ENCODE data around the gene GBX2.
A peak's percentile ranks its signal among the peaks of the same experiment; 100 is the strongest.

Gene GBX2

GRCh38 chr2:236190674-236191073 is 22.5 kb upstream of the GBX2 start:
- H3K4me3 ChIP-seq (replicated peaks; ENCODE audit: insufficient read depth, low read length): no peak overlapping the region
- H3K27me3 ChIP-seq (ENCODE audit: insufficient read depth, poor library complexity, severe bottlenecking): no peaks in the 10 kb centered on the region
- TF ChIP-seq POLR2AphosphoS5 (IDR thresholded peaks at IDR 0.05; ENCODE audit: low read depth) (no peak), GABPA (IDR thresholded peaks at IDR 0.05; ENCODE audit: low read depth) (no peak), SPI1 (IDR thresholded peaks at IDR 0.05; ENCODE audit: borderline replicate concordance, low read depth) (no peak)
- TF ChIP-seq, protein P1, sequence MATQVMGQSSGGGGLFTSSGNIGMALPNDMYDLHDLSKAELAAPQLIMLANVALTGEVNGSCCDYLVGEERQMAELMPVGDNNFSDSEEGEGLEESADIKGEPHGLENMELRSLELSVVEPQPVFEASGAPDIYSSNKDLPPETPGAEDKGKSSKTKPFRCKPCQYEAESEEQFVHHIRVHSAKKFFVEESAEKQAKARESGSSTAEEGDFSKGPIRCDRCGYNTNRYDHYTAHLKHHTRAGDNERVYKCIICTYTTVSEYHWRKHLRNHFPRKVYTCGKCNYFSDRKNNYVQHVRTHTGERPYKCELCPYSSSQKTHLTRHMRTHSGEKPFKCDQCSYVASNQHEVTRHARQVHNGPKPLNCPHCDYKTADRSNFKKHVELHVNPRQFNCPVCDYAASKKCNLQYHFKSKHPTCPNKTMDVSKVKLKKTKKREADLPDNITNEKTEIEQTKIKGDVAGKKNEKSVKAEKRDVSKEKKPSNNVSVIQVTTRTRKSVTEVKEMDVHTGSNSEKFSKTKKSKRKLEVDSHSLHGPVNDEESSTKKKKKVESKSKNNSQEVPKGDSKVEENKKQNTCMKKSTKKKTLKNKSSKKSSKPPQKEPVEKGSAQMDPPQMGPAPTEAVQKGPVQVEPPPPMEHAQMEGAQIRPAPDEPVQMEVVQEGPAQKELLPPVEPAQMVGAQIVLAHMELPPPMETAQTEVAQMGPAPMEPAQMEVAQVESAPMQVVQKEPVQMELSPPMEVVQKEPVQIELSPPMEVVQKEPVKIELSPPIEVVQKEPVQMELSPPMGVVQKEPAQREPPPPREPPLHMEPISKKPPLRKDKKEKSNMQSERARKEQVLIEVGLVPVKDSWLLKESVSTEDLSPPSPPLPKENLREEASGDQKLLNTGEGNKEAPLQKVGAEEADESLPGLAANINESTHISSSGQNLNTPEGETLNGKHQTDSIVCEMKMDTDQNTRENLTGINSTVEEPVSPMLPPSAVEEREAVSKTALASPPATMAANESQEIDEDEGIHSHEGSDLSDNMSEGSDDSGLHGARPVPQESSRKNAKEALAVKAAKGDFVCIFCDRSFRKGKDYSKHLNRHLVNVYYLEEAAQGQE (IDR thresholded peaks at IDR 0.05; ENCODE audit: insufficient replicate concordance, low read depth): no peak
- TF ChIP-seq, protein P2, sequence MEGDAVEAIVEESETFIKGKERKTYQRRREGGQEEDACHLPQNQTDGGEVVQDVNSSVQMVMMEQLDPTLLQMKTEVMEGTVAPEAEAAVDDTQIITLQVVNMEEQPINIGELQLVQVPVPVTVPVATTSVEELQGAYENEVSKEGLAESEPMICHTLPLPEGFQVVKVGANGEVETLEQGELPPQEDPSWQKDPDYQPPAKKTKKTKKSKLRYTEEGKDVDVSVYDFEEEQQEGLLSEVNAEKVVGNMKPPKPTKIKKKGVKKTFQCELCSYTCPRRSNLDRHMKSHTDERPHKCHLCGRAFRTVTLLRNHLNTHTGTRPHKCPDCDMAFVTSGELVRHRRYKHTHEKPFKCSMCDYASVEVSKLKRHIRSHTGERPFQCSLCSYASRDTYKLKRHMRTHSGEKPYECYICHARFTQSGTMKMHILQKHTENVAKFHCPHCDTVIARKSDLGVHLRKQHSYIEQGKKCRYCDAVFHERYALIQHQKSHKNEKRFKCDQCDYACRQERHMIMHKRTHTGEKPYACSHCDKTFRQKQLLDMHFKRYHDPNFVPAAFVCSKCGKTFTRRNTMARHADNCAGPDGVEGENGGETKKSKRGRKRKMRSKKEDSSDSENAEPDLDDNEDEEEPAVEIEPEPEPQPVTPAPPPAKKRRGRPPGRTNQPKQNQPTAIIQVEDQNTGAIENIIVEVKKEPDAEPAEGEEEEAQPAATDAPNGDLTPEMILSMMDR (IDR thresholded peaks at IDR 0.05; ENCODE audit: insufficient read depth, low read length): no peak
- DNase-seq (ENCODE audit: low read depth in 1 of 2, low spot score in 1 of 2): no peak
- no peak overlapping the region for H3K27ac ChIP-seq (replicated peaks)

DNA sequence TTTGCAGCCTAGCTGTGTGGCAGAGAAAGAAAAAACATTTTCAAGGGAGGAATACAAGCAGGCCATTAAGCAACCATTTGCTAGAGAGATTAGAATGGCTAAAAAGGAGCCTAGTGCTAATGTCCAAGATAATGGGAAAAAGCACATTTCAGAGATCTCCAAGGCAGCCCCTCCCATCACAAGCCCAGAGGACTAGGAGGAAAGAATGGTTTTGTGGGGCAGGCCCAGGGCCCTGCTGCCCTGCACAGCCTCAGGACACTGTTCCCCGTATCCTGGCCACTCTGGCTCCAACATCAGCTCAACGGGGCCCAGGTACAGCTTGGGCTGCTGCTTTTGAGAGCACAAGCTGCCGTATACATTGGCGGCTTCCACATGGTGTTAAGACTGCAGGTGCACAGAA is 16.5 kb upstream of the GBX2 start:
- no peak overlapping the region for H3K27ac ChIP-seq (replicated peaks)
- H3K4me3 ChIP-seq (replicated peaks; ENCODE audit: insufficient read depth, low read length): no peak overlapping the region
- H3K27me3 ChIP-seq (ENCODE audit: insufficient read depth, poor library complexity, severe bottlenecking): peaks cover 5% of the 10 kb centered on the region
- DNase-seq (ENCODE audit: low read depth in 1 of 2, low spot score in 1 of 2): no peak
- TF ChIP-seq, protein P2 (IDR thresholded peaks at IDR 0.05; ENCODE audit: insufficient read depth, low read length): no peak
- TF ChIP-seq SPI1 (IDR thresholded peaks at IDR 0.05; ENCODE audit: borderline replicate concordance, low read depth): no peak
- no peak for TF ChIP-seq POLR2AphosphoS5 (IDR thresholded peaks at IDR 0.05; ENCODE audit: low read depth)

- TF ChIP-seq GABPA (IDR thresholded peaks at IDR 0.05; ENCODE audit: low read depth) (no peak), POLR2AphosphoS5 (IDR thresholded peaks at IDR 0.05; ENCODE audit: low read depth) (no peak), SPI1 (IDR thresholded peaks at IDR 0.05; ENCODE audit: borderline replicate concordance, low read depth) (no peak)
- TF ChIP-seq, protein P2 (IDR thresholded peaks at IDR 0.05; ENCODE audit: insufficient read depth, low read length): peak; percentile 19
Observed at GRCh38 chr2:236180831-236181453, 12.8 kb upstream of the GBX2 start.

GRCh38 chr2:236180076-236180816 is 12.1 kb upstream of the GBX2 start:
- Histone ChIP-seq H3K4me3 (replicated peaks; ENCODE audit: insufficient read depth, low read length) (no peak overlapping the region), H3K27ac (replicated peaks) (no peak overlapping the region), H3K27me3 (ENCODE audit: insufficient read depth, poor library complexity, severe bottlenecking) (peaks cover 18% of the 10 kb centered on the region)
- DNase-seq (ENCODE audit: low read depth in 1 of 2, low spot score in 1 of 2): no peak
- TF ChIP-seq, protein P1 (IDR thresholded peaks at IDR 0.05; ENCODE audit: insufficient replicate concordance, low read depth): no peak
- TF ChIP-seq POLR2AphosphoS5 (IDR thresholded peaks at IDR 0.05; ENCODE audit: low read depth) (no peak), SPI1 (IDR thresholded peaks at IDR 0.05; ENCODE audit: borderline replicate concordance, low read depth) (no peak), GABPA (IDR thresholded peaks at IDR 0.05; ENCODE audit: low read depth) (no peak)
- TF ChIP-seq, protein P2 (IDR thresholded peaks at IDR 0.05; ENCODE audit: insufficient read depth, low read length): no peak

More at GRCh38 chr2:236180831-236181453, 12.8 kb upstream of the GBX2 start:
- Histone ChIP-seq H3K27me3 (ENCODE audit: insufficient read depth, poor library complexity, severe bottlenecking) (peaks cover 18% of the 10 kb centered on the region), H3K27ac (replicated peaks) (no peak overlapping the region), H3K4me3 (replicated peaks; ENCODE audit: insufficient read depth, low read length) (no peak overlapping the region)
- DNase-seq (ENCODE audit: low read depth in 1 of 2, low spot score in 1 of 2): peak; percentile 21 to 32
